ENCODE measurements around the gene RCAN2. TPM values are rescaled to one million over a fixed set of nuclear protein-coding genes. Genes with fewer than 3 reads are reported as not detected.

RCAN2 gene
- polyA plus RNA-seq, 1 donor from 2014 or later = 37.4 TPM

- Histone ChIP-seq H3K79me2 (replicated peaks; ENCODE audit: insufficient read depth, low read length) (no peaks in the 10 kb centered on the region), H3K9ac (ENCODE audit: low read length) (no peak overlapping the region), H3K36me3 (ENCODE audit: insufficient read depth, low read length) (no peaks in the 10 kb centered on the region), H3K9me2 (ENCODE audit: insufficient read depth, low read length) (no peaks in the 10 kb centered on the region), H4K20me1 (ENCODE audit: insufficient read depth) (no peaks in the 10 kb centered on the region), H3K9me3 (ENCODE audit: low read length) (no peaks in the 10 kb centered on the region), H3K27ac (ENCODE audit: low read length) (no peak overlapping the region), H3K4me2 (ENCODE audit: low read length) (no peak overlapping the region), H3K27me3 (ENCODE audit: insufficient read depth, low read depth, low read length) (no peaks in the 10 kb centered on the region), H3F3A (ENCODE audit: insufficient read depth, low read length, poor library complexity, severe bottlenecking) (no peaks in the 10 kb centered on the region), H2AFZ (ENCODE audit: low read depth, low read length) (no peak overlapping the region), H3K4me3 (ENCODE audit: low read length) (no peak overlapping the region)
- TF ChIP-seq MXI1 (conservative IDR thresholded peaks at IDR 0.05; ENCODE audit: poor library complexity, severe bottlenecking) = no peak
- no peak for TF ChIP-seq SMC3 (conservative IDR thresholded peaks at IDR 0.05; ENCODE audit: poor library complexity)
- TF ChIP-seq RAD21 (conservative IDR thresholded peaks at IDR 0.05) = no peak
- no peak for TF ChIP-seq EZH2 (IDR thresholded peaks at IDR 0.05; ENCODE audit: borderline replicate concordance, insufficient read depth, low read length, poor library complexity, severe bottlenecking)
- TF ChIP-seq, protein P1, sequence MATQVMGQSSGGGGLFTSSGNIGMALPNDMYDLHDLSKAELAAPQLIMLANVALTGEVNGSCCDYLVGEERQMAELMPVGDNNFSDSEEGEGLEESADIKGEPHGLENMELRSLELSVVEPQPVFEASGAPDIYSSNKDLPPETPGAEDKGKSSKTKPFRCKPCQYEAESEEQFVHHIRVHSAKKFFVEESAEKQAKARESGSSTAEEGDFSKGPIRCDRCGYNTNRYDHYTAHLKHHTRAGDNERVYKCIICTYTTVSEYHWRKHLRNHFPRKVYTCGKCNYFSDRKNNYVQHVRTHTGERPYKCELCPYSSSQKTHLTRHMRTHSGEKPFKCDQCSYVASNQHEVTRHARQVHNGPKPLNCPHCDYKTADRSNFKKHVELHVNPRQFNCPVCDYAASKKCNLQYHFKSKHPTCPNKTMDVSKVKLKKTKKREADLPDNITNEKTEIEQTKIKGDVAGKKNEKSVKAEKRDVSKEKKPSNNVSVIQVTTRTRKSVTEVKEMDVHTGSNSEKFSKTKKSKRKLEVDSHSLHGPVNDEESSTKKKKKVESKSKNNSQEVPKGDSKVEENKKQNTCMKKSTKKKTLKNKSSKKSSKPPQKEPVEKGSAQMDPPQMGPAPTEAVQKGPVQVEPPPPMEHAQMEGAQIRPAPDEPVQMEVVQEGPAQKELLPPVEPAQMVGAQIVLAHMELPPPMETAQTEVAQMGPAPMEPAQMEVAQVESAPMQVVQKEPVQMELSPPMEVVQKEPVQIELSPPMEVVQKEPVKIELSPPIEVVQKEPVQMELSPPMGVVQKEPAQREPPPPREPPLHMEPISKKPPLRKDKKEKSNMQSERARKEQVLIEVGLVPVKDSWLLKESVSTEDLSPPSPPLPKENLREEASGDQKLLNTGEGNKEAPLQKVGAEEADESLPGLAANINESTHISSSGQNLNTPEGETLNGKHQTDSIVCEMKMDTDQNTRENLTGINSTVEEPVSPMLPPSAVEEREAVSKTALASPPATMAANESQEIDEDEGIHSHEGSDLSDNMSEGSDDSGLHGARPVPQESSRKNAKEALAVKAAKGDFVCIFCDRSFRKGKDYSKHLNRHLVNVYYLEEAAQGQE (IDR thresholded peaks at IDR 0.05; ENCODE audit: borderline replicate concordance) = no peak
- no peak for TF ChIP-seq TAF1 (IDR thresholded peaks at IDR 0.05; ENCODE audit: low read depth)
- TF ChIP-seq EP300 (conservative IDR thresholded peaks at IDR 0.05; ENCODE audit: poor library complexity, severe bottlenecking) = no peak
- TF ChIP-seq CTCF (IDR thresholded peaks at IDR 0.05; ENCODE audit: poor library complexity, severe bottlenecking) = no peak
- TF ChIP-seq POLR2AphosphoS5 (IDR thresholded peaks at IDR 0.05) = no peak
These were observed 22.7 kb downstream of the RCAN2 start for GRCh38 chr6:46468403-46469010.

GRCh38 chr6:46466570-46466969, 24.7 kb downstream of the RCAN2 start:
- Histone ChIP-seq H2AFZ (ENCODE audit: low read depth, low read length) (no peak overlapping the region), H3F3A (ENCODE audit: insufficient read depth, low read length, poor library complexity, severe bottlenecking) (no peaks in the 10 kb centered on the region), H3K9me2 (ENCODE audit: insufficient read depth, low read length) (no peaks in the 10 kb centered on the region), H3K36me3 (ENCODE audit: insufficient read depth, low read length) (no peaks in the 10 kb centered on the region), H3K27me3 (ENCODE audit: insufficient read depth, low read depth, low read length) (no peaks in the 10 kb centered on the region), H3K9me3 (ENCODE audit: low read length) (no peaks in the 10 kb centered on the region), H3K9ac (ENCODE audit: low read length) (no peak overlapping the region), H3K4me3 (ENCODE audit: low read length) (no peak overlapping the region), H3K27ac (ENCODE audit: low read length) (no peak overlapping the region), H4K20me1 (ENCODE audit: insufficient read depth) (no peaks in the 10 kb centered on the region), H3K79me2 (replicated peaks; ENCODE audit: insufficient read depth, low read length) (no peaks in the 10 kb centered on the region), H3K4me2 (ENCODE audit: low read length) (no peak overlapping the region)
- TF ChIP-seq RAD21 (conservative IDR thresholded peaks at IDR 0.05) (no peak), MXI1 (conservative IDR thresholded peaks at IDR 0.05; ENCODE audit: poor library complexity, severe bottlenecking) (no peak), POLR2AphosphoS5 (IDR thresholded peaks at IDR 0.05) (no peak), CTCF (IDR thresholded peaks at IDR 0.05; ENCODE audit: poor library complexity, severe bottlenecking) (no peak), EP300 (conservative IDR thresholded peaks at IDR 0.05; ENCODE audit: poor library complexity, severe bottlenecking) (no peak), EZH2 (IDR thresholded peaks at IDR 0.05; ENCODE audit: borderline replicate concordance, insufficient read depth, low read length, poor library complexity, severe bottlenecking) (no peak), SMC3 (conservative IDR thresholded peaks at IDR 0.05; ENCODE audit: poor library complexity) (no peak), TAF1 (IDR thresholded peaks at IDR 0.05; ENCODE audit: low read depth) (no peak)
- TF ChIP-seq, protein P1 (IDR thresholded peaks at IDR 0.05; ENCODE audit: borderline replicate concordance) = no peak
